Suppressor macrophage treated with lipopolysaccharide for 4 hours (primary cell): Measurements from ENCODE around the gene ASCL4.

Source experiments
- DNase-seq: peaks from one replicate; pipeline ENCODE4 v3.0.0-alpha.2; 2020

Gene ASCL4

GRCh38 chr12:107779077-107779831, 4.8 kb downstream of the ASCL4 start:
- peak; percentile 62 for DNase-seq

GRCh38 chr12:107780298-107780697, 5.8 kb downstream of the ASCL4 start:
- DNase-seq: peak; percentile 32

GRCh38 chr12:107782067-107782466, 7.6 kb downstream of the ASCL4 start:
- DNase-seq: no peak

- no peak for DNase-seq
Observed at GRCh38 chr12:107783406-107784376, 9.2 kb downstream of the ASCL4 start.

GRCh38 chr12:107788281-107788680, 13.8 kb downstream of the ASCL4 start:
- DNase-seq: no peak

- no peak for DNase-seq
Observed at GRCh38 chr12:107788690-107789458, 14.4 kb downstream of the ASCL4 start.

GRCh38 chr12:107791465-107792089, 17.1 kb downstream of the ASCL4 start:
- DNase-seq: no peak

GRCh38 chr12:107794451-107794850, 19.9 kb downstream of the ASCL4 start:
- no peak for DNase-seq

- DNase-seq: no peak
Observed at GRCh38 chr12:107798580-107798979, 24.1 kb downstream of the ASCL4 start.

- peak; percentile 4 for DNase-seq
Observed at GRCh38 chr12:107801150-107801549, 26.6 kb downstream of the ASCL4 start.

GRCh38 chr12:107803092-107803491, 28.6 kb downstream of the ASCL4 start:
- no peak for DNase-seq

- no peak for DNase-seq
Observed at GRCh38 chr12:107805488-107806180, 31.1 kb downstream of the ASCL4 start.

- no peak for DNase-seq
Observed at GRCh38 chr12:107807471-107808150, 33.1 kb downstream of the ASCL4 start.

- DNase-seq: no peak
Observed at GRCh38 chr12:107817250-107817649, 42.7 kb downstream of the ASCL4 start.

- DNase-seq: no peak
Observed at GRCh38 chr12:107818984-107819383, 44.5 kb downstream of the ASCL4 start.

GRCh38 chr12:107822356-107822755, 47.9 kb downstream of the ASCL4 start:
- DNase-seq: no peak
